RWPE1 (cell line): ENCODE results near the gene CCDC92.

Experiments used
- CTCF ChIA-PET: fragments of 350-600 bp; sonication (Branson Sonifier 250); formaldehyde crosslinking; extraction: SDS; loops from one replicate; lab custom pipeline; 2021; lab: Yijun Ruan, JAX
- POLR2A ChIA-PET: fragments of 400-600 bp; formaldehyde crosslinking; extraction: SDS; loops from one replicate; lab custom pipeline; 2020; ENCODE audit warnings: antibody characterized with exemption; ENCODE audit not compliant: low non-redundant PET; lab: Yijun Ruan, JAX
- DNase-seq: peaks from one replicate; pipeline ENCODE4 v3.0.0; 2012; ENCODE audit warnings: low spot score
- H3K27ac ChIP-seq: fragments of 450-650 bp; 2 replicates; pipeline ENCODE4 v1.5.1; 2017
- TF ChIP-seq, protein P1 (sequence below): fragments of 450-650 bp; conservative IDR thresholded peaks from 2 replicates; pipeline ENCODE4 v1.5.1; 2017; ENCODE audit warnings: low read depth, mild to moderate bottlenecking

Gene CCDC92

DNA sequence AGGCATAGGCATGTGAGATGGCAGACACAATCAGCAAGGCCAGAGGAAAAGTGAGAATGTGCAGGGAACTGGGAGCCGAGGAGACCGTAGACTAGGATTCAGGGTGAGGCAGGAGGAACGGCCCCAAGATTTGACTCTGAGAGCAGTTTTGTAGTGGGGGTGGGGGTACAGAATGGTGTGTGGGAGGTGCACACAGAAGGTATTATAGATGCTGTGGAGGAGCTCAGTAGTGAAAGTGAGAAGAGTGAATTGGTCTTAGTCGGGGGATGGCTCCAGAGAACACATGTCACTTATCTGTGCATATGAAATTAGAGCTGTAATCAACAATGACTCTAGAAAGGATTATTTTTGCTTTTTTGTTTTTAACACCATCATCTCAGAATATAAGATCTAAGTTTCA is 12.3 kb upstream of the CCDC92 start:
- ChIA-PET CTCF (no interaction called here), POLR2A (no interaction called here)
- no peak for DNase-seq
- H3K27ac ChIP-seq = no peak overlapping the region
- TF ChIP-seq, protein P1, sequence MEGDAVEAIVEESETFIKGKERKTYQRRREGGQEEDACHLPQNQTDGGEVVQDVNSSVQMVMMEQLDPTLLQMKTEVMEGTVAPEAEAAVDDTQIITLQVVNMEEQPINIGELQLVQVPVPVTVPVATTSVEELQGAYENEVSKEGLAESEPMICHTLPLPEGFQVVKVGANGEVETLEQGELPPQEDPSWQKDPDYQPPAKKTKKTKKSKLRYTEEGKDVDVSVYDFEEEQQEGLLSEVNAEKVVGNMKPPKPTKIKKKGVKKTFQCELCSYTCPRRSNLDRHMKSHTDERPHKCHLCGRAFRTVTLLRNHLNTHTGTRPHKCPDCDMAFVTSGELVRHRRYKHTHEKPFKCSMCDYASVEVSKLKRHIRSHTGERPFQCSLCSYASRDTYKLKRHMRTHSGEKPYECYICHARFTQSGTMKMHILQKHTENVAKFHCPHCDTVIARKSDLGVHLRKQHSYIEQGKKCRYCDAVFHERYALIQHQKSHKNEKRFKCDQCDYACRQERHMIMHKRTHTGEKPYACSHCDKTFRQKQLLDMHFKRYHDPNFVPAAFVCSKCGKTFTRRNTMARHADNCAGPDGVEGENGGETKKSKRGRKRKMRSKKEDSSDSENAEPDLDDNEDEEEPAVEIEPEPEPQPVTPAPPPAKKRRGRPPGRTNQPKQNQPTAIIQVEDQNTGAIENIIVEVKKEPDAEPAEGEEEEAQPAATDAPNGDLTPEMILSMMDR = no peak

DNA sequence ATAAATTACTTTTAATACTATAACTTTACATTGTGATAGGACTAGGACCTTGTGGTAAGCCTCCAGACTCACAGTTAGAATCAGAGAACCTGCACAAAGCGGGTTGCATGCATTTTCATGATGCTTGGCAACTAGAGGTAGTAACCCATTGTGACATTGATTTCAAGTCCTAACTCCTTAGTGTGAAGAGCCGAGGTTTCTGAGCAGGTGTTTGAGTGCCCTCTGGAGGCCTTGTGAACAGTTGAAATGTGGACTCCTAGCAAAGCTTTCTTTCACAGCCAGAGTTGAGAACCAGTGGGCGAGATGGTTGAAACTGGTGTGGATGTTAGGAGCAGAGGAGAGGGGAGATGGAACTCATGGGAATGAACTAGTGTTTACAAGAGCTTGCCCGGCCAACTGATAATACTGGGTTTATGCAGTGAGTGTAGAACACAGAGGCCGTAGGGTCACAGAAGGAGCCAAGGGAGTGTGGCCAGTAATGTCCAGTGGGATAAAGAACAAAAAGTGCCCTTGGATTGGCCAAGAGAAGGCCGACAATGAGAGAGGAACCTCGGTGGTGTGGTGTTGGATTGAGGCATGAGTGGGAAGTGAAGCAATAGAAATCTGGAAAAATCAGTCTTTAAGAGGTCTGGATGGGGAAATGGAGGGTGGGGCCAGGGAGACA is 11.3 kb upstream of the CCDC92 start:
- ChIA-PET POLR2A (no interaction called here), CTCF (interaction anchor here (0.5 to 1.1 kb wide), 10 partner anchors 15 to 205 kb away, joined by 3 to 7 read pairs (median 4); no protein-coding TSS in a partner anchor)
- DNase-seq = peak; percentile 44

DNA sequence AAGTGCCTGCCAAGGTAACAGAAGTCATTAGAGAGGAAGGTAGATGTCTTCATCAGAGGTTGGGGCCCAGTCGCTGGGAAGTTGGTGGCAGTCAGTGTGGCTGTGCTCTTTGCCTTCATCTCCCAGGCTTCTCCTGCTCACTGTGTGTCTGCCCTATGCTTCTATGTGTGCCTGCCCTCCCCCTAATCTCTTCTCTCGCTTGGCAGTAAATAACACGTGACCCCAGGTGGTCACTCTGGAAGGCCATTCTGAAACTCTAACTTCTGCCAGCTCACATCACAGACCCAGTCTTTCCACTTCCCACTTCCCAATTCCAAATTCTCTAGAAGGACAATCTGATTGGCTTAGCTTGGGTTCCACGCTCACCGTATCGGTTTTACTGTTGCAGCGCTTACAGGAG is 9.6 kb upstream of the CCDC92 start:
- no peak for DNase-seq
- ChIA-PET CTCF (interaction anchor here (0.6 kb wide), 1 partner anchor 350 kb away, joined by 4 read pairs; no protein-coding TSS in a partner anchor), POLR2A (no interaction called here)
- TF ChIP-seq, protein P1 = no peak
- H3K27ac ChIP-seq = no peak overlapping the region

More for the DNA sequence above, 11.3 kb upstream of the CCDC92 start:
- H3K27ac ChIP-seq = no peak overlapping the region
- TF ChIP-seq, protein P1 = peak; percentile 54; the same call in 1 of the 2 replicates

DNA sequence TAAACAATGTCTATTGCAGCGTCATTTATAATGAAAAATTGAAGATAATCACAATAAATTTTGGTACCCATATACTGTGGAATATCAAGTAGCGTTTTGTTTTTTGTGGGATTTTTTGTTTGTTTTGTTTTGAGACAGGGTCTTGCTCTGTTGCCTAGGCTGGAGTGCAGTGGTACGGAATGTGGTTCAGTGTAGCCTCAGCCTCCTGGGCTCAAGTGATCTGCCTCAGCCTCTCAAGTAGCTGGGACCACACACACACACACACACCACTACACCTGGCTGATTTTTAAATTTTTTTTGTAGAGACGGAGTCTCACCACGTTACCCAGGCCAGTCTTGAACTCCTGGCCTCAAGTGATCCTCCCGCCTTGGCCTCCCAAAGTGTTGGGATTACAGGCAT is 6.9 kb upstream of the CCDC92 start:
- no peak overlapping the region for H3K27ac ChIP-seq
- CTCF ChIA-PET = no interaction called here
- TF ChIP-seq, protein P1 = no peak
- POLR2A ChIA-PET = no interaction called here
- no peak for DNase-seq

DNA sequence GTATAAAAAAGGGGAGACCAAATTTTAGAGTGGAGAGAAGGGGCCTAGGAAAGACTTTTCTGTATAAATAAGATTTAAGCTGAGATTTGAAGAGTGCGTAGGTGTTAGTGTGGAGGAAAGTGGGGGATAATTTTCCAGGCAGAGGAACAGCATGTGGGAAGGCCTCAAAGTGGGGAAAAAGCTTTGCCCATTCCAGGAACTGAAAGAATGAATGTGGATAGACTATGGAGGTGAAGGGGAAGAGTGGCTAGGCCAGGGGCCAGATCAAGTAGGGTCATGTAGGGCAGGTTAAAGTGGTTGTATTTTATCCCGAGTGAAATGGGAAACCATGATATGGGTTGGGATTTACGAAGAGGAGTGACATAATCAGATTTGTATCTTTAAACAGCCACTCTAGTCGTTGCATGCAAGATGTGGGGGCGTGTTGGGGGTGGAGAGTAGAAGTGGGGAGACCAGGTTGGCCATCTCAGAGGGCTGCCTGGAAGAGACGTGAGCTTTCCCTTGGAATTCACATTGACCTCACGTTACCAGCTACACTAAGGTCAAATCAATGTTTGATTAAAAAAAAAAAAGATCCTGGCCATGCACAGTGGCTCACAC is 3.7 kb upstream of the CCDC92 start:
- ChIA-PET CTCF (no interaction called here), POLR2A (no interaction called here)

More for the DNA sequence above, 3.7 kb upstream of the CCDC92 start:
- TF ChIP-seq, protein P1 = no peak
- DNase-seq = no peak
- no peak overlapping the region for H3K27ac ChIP-seq
